HCT116 (cell line): ENCODE measurements around the gene HOXD11.

Source experiments
- POLR2A ChIP-seq: IDR thresholded peaks from 2 replicates; pipeline ENCODE4 v1.7.0; 2011; ENCODE audit warnings: borderline replicate concordance; ENCODE audit not compliant: insufficient read depth, insufficient read length; ENCODE audit errors: extremely low read depth
- ZNF274 ChIP-seq: fragments of 200-500 bp; sonication (Bioruptor generic); IDR thresholded peaks from 2 replicates; pipeline ENCODE4 v1.6.1; 2014; ENCODE audit warnings: mild to moderate bottlenecking, low read depth, low read length, inconsistent platforms

DNA sequence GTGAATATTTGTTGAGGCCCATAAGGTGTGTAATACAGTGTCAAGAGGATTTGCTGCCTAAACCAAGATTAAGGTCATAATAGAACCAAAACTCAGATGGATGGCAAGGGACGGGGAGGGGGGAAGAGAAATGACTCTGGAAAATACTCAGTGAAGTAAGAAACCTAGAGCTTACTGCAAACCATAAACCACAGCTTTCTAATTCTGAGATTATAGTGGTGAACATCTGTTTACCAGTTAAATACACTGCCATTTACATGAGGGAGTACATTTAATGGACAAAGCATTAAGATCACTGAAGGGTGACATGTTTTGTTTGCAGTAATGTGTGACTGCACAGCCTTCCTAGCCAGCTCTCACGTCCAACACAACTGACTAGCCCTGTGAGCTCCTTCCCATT lies 43.1 kb upstream of the HOXD11 start:
- TF ChIP-seq ZNF274 (no peak), POLR2A (no peak)
